ENCODE results near the gene SLC5A4.

Gene SLC5A4

GRCh38 chr22:32216911-32217310, 38.2 kb downstream of the SLC5A4 start:
- DNase-seq, result no peak

GRCh38 chr22:32211011-32211410, 44.1 kb downstream of the SLC5A4 start:
- Histone ChIP-seq H3K9me3 (no peaks in the 10 kb centered on the region), H3K4me3 (no peak overlapping the region), H3K36me3 (no peaks in the 10 kb centered on the region), H3K4me1 (no peaks in the 10 kb centered on the region), H3K27me3 (peaks cover 0 to 10% of the 10 kb centered on the region in 2 donors), H3K27ac (no peak overlapping the region)
- TF ChIP-seq CTCF (IDR thresholded peaks at IDR 0.05), result no peak
- DNase-seq, result no peak
- intact Hi-C loops (cut with DNase I; ENCODE audit: low total_unique reads), result no loop called here

More at GRCh38 chr22:32216911-32217310, 38.2 kb downstream of the SLC5A4 start:
- Histone ChIP-seq H3K36me3 (no peaks in the 10 kb centered on the region), H3K9me3 (no peaks in the 10 kb centered on the region), H3K4me1 (no peaks in the 10 kb centered on the region), H3K4me3 (no peak overlapping the region), H3K27ac (no peak overlapping the region), H3K27me3 (peaks cover 0 to 3% of the 10 kb centered on the region in 2 donors)
- no peak for TF ChIP-seq CTCF (IDR thresholded peaks at IDR 0.05)
- intact Hi-C loops (cut with DNase I; ENCODE audit: low total_unique reads), result no loop called here

- Histone ChIP-seq H3K27me3 (peaks cover 0 to 32% of the 10 kb centered on the region in 2 donors), H3K27ac (no peak overlapping the region), H3K36me3 (no peaks in the 10 kb centered on the region), H3K9me3 (no peaks in the 10 kb centered on the region), H3K4me1 (peaks cover 0 to 9% (median 0%) of the 10 kb centered on the region in 4 donors), H3K4me3 (no peak overlapping the region)
- TF ChIP-seq CTCF (IDR thresholded peaks at IDR 0.05), result no peak
- intact Hi-C loops (cut with DNase I; ENCODE audit: low total_unique reads), result no loop called here
- DNase-seq, result no peak
Observed at GRCh38 chr22:32208681-32209080, 46.5 kb downstream of the SLC5A4 start.

DNA sequence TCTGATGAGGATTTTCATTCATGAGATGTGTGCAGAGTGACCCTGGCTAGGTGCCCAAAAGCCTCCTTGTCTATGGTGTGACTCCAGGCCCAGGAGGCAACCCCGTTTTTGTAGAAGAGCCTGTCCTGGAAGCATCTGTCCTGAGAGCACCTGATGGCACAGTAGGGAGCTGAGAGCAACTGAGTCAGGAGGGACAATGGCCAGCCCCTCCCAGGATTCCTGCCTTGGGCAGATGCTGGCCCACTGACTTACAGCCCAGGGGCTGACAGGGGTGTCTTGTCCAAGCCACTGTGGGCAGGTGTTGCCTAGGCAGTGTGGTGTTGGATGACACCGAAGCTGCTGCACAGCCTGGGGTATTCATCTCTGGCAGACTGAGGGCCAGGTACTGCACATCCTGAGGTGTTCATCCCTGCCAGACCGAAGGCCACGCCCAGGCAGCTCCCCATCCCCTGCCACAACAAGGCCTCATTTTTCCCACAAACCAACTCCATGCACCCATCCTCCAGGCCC, 47.1 kb downstream of the SLC5A4 start:
- H3K36me3 ChIP-seq, result no peaks in the 10 kb centered on the region
- DNase-seq, result no peak
- peaks cover 0 to 16% (median 0%) of the 10 kb centered on the region in 4 donors for H3K4me1 ChIP-seq
- H3K27ac ChIP-seq, result no peak overlapping the region
- no peaks in the 10 kb centered on the region for H3K9me3 ChIP-seq
- H3K4me3 ChIP-seq, result no peak overlapping the region
- intact Hi-C loops (cut with DNase I; ENCODE audit: low total_unique reads), result no loop called here
- no peak for TF ChIP-seq CTCF (IDR thresholded peaks at IDR 0.05)
- H3K27me3 ChIP-seq, result peaks cover 0 to 39% of the 10 kb centered on the region in 2 donors

DNA sequence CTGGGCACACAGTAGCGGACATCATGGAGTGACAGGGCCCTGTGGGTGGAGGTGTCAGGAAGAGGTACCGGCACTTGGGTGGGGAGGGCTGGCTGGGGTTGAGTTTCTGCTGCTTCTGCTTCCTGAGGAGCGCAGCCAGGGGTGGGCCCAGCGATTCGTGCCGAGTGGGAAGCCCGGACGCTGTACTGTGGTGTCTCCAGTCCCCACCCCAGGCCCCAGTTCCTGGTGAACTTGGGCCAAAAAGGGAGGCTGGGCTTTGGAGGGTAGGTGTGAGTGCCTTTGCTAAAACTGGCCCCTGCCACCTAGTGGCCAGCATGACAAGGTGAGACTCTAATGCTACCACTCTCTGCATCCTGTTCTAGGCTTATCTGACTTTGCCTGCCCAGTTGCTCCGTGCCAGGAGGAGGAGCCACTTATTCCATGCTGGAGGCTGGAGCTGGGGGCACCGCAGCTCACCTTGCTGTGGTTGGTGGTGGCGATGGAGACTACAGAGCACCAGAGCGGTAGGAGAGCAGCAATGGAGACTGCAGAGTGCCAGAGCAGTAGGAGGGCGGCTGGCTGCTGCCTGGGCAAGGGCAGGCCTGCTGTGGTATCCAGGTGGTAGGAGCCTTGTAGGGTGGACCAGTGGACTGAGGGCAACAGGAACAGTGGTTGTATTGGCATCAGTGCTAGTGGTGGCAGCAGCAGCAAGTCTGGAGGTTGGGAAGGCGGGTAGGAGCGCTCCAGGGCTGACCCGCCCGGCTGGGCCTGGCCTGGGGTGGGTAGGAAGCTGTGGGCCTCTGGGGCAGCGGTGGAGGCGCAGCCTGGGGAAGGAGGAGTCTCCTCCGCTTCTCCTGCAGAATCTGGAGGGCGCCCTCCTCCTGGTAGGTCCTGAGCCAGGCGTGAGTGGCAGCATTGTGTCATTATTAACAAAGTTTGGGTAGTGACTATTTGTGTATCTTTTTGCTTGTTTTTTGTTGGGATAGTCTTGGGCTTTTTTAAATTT, 48.1 kb downstream of the SLC5A4 start:
- H3K4me1 ChIP-seq, result peaks cover 0 to 23% (median 2%) of the 10 kb centered on the region in 4 donors
- intact Hi-C loops (cut with DNase I; ENCODE audit: low total_unique reads), result no loop called here
- H3K27me3 ChIP-seq, result peaks cover 0 to 43% of the 10 kb centered on the region in 2 donors
- no peak for DNase-seq
- no peaks in the 10 kb centered on the region for H3K36me3 ChIP-seq
- H3K27ac ChIP-seq, result no peak overlapping the region
- H3K4me3 ChIP-seq, result no peak overlapping the region
- peak in 1 of 2 experiments; percentile 21 for TF ChIP-seq CTCF (IDR thresholded peaks at IDR 0.05)
- H3K9me3 ChIP-seq, result no peaks in the 10 kb centered on the region

All from tibial artery (tissue), 4 donors.